Gastroesophageal sphincter (tissue), 4 donors: ENCODE measurements around the gene EIF3M. TPM values are rescaled to one million over a fixed set of nuclear protein-coding genes. Genes with fewer than 3 reads are reported as not detected.

Experiments
- ATAC-seq: fragments of 150-250 bp; one replicate; pipeline ENCODE4 v1.9.1; 2016; ENCODE audit warnings: mild to moderate bottlenecking, moderate library complexity
- H3K27ac ChIP-seq, 4 donors: fragments of 200-600 bp; sonication (generic) in 3 of 4; 1 replicate in 3 of 4; 2 replicates in 1 of 4; pipeline ENCODE4 v1.5.1; 2016 to 2019
- H3K27me3 ChIP-seq: fragments of 200-600 bp; sonication (generic); one replicate; pipeline ENCODE4 v1.5.1; 2019
- H3K36me3 ChIP-seq, 2 donors: fragments of 200-600 bp; sonication (generic); one replicate each; pipeline ENCODE4 v1.5.1; 2019; ENCODE audit warnings: control low read depth in 1 of 2
- H3K4me1 ChIP-seq, 3 donors: fragments of 200-600 bp; sonication (generic); 1 replicate in 2 of 3; 2 replicates in 1 of 3; pipeline ENCODE4 v1.5.1; 2016 to 2019; ENCODE audit warnings: control low read depth in 2 of 3
- H3K4me3 ChIP-seq, 2 donors: fragments of 200-600 bp; sonication (generic); one replicate each; pipeline ENCODE4 v1.5.1; 2019; ENCODE audit warnings: mild to moderate bottlenecking in 1 of 2, moderate library complexity in 1 of 2
- H3K9me3 ChIP-seq, 3 donors: fragments of 200-600 bp; sonication (generic); one replicate each; pipeline ENCODE4 v1.5.1; 2017 to 2019; ENCODE audit warnings: control low read depth in 2 of 3
- EP300 ChIP-seq: sonication (generic); formaldehyde crosslinking; IDR thresholded peaks from one replicate; pipeline ENCODE4 v1.6.1; 2017; ENCODE audit warnings: antibody characterized with exemption, mild to moderate bottlenecking
- POLR2A ChIP-seq, 2 donors: fragments of 450-650 bp; IDR thresholded peaks; one replicate each; pipeline ENCODE4 v1.6.1; 2017; ENCODE audit warnings: antibody characterized with exemption in 2 of 2, mild to moderate bottlenecking in 2 of 2, moderate library complexity in 1 of 2
- POLR2AphosphoS5 ChIP-seq: sonication (generic); formaldehyde crosslinking; IDR thresholded peaks from one replicate; pipeline ENCODE4 v1.6.1; 2017; ENCODE audit warnings: antibody characterized with exemption
- WGBS, 2 donors: methylation state at CpG; one replicate each; pipeline ENCODE4 v1.1.5; 2018; ENCODE audit warnings: low coverage in 1 of 2; 5-methylcytosine and 5-hydroxymethylcytosine counted together
- total RNA-seq, 4 donors: library from RNA; depleted of rRNA; stranded (reverse); fragments of >200 nt; gene quantifications; one replicate each; pipeline ENCODE4 v1.1.0, GENCODE V29; 2016
- TF ChIP-seq, protein P1 (sequence below), 4 experiments: fragments of 200-600 bp in 2 of 4; fragments of 450-650 bp in 2 of 4; sonication (generic) in 1 of 4; IDR thresholded peaks; one replicate each; pipeline ENCODE4 v1.5.1; 2017 to 2019; ENCODE audit warnings: antibody characterized with exemption in 4 of 4, mild to moderate bottlenecking in 2 of 4, moderate library complexity in 2 of 4

Gene EIF3M
- 100 to 1,000 TPM; 302 to 431 (median 403) TPM for total RNA-seq

DNA sequence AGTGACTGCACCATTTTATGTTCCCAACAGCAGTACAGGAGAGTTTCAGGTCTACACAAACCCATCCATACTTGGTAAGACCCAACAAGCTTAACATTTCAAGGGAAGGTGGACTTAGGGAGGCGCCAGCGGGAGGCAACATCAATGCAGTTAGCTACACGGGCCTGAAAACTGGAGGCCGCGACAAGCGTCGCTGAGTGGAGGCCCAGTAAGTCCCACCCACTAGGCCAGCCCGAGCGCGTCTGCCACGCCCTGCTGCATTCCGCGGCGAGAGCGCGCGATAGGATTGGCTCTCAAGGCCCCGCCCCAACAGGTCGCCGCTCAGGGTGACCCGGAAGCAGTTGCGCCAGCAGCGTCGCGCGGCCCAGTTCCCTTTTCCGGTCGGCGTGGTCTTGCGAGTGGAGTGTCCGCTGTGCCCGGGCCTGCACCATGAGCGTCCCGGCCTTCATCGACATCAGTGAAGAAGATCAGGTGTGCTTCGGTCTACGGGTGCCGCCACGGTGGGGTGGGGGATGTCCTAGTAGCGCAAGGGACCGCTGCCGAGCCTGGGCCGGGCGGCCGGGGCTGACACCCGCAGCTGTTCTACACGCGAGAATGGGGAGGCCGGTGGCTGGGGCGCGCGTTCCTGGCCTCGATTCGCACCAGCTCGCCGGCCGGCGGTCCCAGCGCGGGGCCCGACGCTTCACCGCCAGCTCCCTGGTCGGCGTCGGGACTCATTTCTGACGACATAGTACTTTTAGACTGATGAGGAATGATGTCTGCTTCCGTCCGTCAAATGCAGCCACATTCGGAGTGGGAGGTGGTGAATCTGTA lies at the start of gene EIF3M:
Gene EIF3M, plus strand, starts transcription at position 373 of the 813 bp plus-strand sequence. Its CDS starts 57 bp downstream, at position 430.
- Histone ChIP-seq H3K4me1 (peaks cover 6 to 28% (median 9%) of the 10 kb centered on the region in 3 donors), H3K27me3 (no peaks in the 10 kb centered on the region), H3K36me3 (peaks cover 0 to 8% of the 10 kb centered on the region in 2 donors), H3K4me3 (peak within 1 kb of the TSS; percentile 85 to 89), H3K27ac (peak within 1 kb of the TSS; percentile 79 to 93 (median 92)), H3K9me3 (no peaks in the 10 kb centered on the region)
- 0% methylated on average over 2 to 5 of the region's 70 CpGs for WGBS, 2 donors
- peak; percentile 100 for ATAC-seq
- TF ChIP-seq, protein P1, sequence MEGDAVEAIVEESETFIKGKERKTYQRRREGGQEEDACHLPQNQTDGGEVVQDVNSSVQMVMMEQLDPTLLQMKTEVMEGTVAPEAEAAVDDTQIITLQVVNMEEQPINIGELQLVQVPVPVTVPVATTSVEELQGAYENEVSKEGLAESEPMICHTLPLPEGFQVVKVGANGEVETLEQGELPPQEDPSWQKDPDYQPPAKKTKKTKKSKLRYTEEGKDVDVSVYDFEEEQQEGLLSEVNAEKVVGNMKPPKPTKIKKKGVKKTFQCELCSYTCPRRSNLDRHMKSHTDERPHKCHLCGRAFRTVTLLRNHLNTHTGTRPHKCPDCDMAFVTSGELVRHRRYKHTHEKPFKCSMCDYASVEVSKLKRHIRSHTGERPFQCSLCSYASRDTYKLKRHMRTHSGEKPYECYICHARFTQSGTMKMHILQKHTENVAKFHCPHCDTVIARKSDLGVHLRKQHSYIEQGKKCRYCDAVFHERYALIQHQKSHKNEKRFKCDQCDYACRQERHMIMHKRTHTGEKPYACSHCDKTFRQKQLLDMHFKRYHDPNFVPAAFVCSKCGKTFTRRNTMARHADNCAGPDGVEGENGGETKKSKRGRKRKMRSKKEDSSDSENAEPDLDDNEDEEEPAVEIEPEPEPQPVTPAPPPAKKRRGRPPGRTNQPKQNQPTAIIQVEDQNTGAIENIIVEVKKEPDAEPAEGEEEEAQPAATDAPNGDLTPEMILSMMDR (IDR thresholded peaks at IDR 0.05): no peak
- TF ChIP-seq POLR2AphosphoS5 (peak; percentile 94), POLR2A (IDR thresholded peaks at IDR 0.05) (peak; percentile 73 to 76), EP300 (no peak)

DNA sequence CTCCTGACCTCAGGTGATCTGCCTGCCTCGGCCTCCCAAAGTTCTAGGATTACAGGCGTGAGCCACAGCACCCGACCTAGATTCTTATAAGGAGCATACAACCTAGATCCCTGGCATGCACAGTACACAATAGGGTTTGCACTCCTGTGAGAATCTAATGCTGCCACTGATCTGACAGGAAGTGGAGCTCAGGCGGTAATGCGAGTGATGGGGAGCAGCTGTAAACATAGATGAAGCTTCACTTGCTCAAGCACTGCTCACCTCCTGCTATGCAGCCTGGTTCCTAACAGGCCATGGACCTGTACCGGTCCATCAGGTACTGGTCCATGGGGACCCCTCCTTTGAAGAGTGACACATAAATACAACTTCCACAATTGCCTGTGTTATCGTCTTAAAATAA lies 44.8 kb upstream of the EIF3M start:
- Histone ChIP-seq H3K27ac (no peak overlapping the region), H3K27me3 (no peaks in the 10 kb centered on the region), H3K4me1 (no peaks in the 10 kb centered on the region), H3K36me3 (no peaks in the 10 kb centered on the region), H3K9me3 (no peaks in the 10 kb centered on the region), H3K4me3 (no peak overlapping the region)
- 87 to 97% methylated on average over 4 to 5 of the region's 7 CpGs for WGBS, 2 donors
- ATAC-seq: no peak
- TF ChIP-seq, protein P1 (IDR thresholded peaks at IDR 0.05): no peak
- TF ChIP-seq EP300: no peak
- no peak for TF ChIP-seq POLR2AphosphoS5
- TF ChIP-seq POLR2A (IDR thresholded peaks at IDR 0.05): no peak

DNA sequence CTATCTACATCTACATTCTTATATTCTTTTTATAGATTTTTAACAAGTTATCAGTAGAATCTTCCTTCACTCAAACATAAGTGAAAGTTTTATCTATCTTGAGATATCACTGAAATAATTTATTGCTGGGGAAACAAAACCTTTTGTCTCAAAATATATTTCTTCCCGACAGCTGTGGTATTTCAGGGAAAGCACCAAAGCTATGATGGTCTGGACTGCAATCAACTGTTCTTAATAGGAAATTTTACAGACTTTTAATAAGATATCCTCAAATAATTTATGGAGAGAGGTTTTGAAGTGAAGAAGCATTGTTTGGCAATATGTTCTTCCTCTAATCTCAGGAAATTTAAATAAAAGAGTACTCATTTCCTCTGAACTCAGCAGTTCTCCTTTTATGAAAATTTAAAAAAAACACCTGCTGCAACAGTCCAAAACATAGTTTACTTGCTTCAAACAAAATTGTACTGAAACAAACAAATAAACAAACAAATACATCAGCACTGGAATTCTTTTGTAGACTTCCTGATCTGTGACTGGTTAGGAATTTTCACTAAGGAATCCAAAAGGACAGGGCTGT lies 33.9 kb upstream of the EIF3M start:
- Histone ChIP-seq H3K27me3 (peaks cover 11% of the 10 kb centered on the region), H3K27ac (no peak overlapping the region), H3K9me3 (no peaks in the 10 kb centered on the region), H3K4me3 (no peak overlapping the region), H3K36me3 (no peaks in the 10 kb centered on the region), H3K4me1 (no peaks in the 10 kb centered on the region)
- no peak for ATAC-seq
- no peak for TF ChIP-seq POLR2A (IDR thresholded peaks at IDR 0.05)
- TF ChIP-seq, protein P1 (IDR thresholded peaks at IDR 0.05): no peak
- TF ChIP-seq POLR2AphosphoS5: no peak
- TF ChIP-seq EP300: no peak
- WGBS, 2 donors: 13 to 24% methylated on average over 1 of the region's 1 CpG

DNA sequence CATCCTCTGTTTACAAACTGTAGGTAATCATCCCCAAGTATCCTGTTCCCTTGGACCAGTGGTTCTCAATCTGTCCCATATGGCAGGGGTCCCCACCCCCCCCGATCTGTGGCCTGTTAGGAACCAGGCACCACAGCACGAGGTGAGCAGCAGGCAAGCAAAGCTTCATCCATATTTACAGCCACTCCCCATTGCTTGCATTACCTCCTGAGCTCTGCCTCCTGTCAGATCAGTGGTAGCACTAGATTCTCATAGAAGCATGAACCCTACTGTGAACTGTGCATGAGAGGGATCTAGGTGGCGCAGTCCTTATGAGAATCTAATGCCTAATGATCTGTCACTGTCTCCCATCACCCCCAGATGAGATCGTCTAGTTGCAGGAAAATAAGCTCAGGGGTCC lies 33.4 kb upstream of the EIF3M start:
- 80% methylated on average over 1 to 3 of the region's 4 CpGs for WGBS, 2 donors
- Histone ChIP-seq H3K27me3 (peaks cover 11% of the 10 kb centered on the region), H3K4me3 (no peak overlapping the region), H3K27ac (no peak overlapping the region), H3K9me3 (no peaks in the 10 kb centered on the region), H3K4me1 (no peaks in the 10 kb centered on the region), H3K36me3 (no peaks in the 10 kb centered on the region)
- TF ChIP-seq, protein P1 (IDR thresholded peaks at IDR 0.05): no peak
- no peak for TF ChIP-seq POLR2A (IDR thresholded peaks at IDR 0.05)
- no peak for TF ChIP-seq POLR2AphosphoS5
- TF ChIP-seq EP300: no peak
- ATAC-seq: no peak

DNA sequence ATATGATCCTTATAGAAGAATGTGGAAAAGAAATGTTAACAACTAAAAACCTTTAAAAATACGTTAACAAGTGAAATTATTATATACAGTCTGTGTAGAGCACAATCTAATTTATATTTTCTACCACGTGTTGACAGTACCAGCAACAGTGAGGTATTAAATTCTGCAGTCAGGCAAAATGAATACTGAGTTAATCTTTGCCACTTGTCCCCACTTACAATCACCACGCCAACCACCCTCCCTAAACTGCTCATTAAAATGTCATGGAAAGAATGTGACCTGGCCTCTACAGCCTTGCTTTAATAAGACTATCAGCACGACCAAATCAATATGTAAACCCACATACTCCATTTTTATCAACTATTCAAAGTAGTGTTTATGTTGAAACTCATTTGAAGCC lies 28.5 kb upstream of the EIF3M start:
- Histone ChIP-seq H3K27ac (no peak overlapping the region), H3K27me3 (peaks cover 3% of the 10 kb centered on the region), H3K9me3 (no peaks in the 10 kb centered on the region), H3K4me3 (no peak overlapping the region), H3K4me1 (no peaks in the 10 kb centered on the region), H3K36me3 (no peaks in the 10 kb centered on the region)
- WGBS, 2 donors: 22 to 37% methylated on average over 4 of the region's 4 CpGs
- ATAC-seq: no peak
- TF ChIP-seq POLR2A (IDR thresholded peaks at IDR 0.05) (no peak), EP300 (no peak), POLR2AphosphoS5 (no peak)
- TF ChIP-seq, protein P1 (IDR thresholded peaks at IDR 0.05): no peak
